ENCODE data around the gene PPP1R10.

DNA sequence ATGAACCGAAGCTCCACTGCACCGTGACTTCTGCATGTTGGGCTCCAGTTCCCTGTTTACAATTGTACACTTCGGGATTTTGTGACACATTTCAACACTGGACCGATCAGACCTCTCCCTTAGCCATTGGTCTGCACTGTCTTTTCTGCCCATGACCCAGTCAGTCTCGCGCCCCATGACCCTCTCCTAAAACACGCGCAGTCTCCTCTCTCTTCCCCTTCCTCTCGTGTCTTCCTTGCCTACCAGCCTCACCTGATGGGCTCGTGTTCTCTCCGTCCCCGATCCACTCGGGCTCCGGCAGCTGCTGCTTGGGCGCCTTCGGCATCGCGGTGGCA is 46.3 kb downstream of the PPP1R10 start:
- TF ChIP-seq GATA2 (IDR thresholded peaks at IDR 0.05; ENCODE audit: low read depth, low read length): no peak
- TF ChIP-seq GATA3 (IDR thresholded peaks at IDR 0.05; ENCODE audit: low read depth, low read length): no peak

Measured in SH-SY5Y (cell line).